Measurements from ENCODE around the gene NFE2.

The NFE2 gene

DNA sequence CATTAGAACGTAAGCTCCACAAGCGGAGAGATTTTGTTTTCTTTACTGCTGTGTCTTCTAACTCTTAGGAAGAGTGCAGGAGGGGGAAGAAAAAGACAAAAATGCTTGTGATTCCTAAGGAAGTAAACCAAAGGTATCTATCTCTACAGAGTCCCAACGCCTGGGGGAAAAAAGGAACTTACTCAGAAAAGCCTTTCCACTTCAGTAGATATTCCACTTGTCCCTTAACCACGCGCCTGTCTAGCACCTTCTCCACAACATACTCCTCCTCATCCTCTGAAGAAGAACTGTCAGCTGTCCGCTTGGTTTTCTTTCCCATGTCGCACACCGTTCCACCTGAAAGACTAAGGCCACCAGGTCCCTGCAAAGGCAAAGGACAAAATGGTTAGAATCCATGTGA lies 43.5 kb downstream of the NFE2 start:
- Histone ChIP-seq H3K4me1 (ENCODE audit: insufficient read depth, insufficient read length) (peaks cover 3% of the 10 kb centered on the region), H3K9ac (ENCODE audit: insufficient read length, low read depth) (no peak overlapping the region), H3K9me3 (ENCODE audit: insufficient read depth, low read length) (no peaks in the 10 kb centered on the region), H3K36me3 (ENCODE audit: insufficient read depth, insufficient read length, low read length) (peaks cover 48% of the 10 kb centered on the region), H3K4me3 (ENCODE audit: insufficient read length, low read depth) (no peak overlapping the region), H3K27me3 (ENCODE audit: insufficient read depth, insufficient read length) (no peaks in the 10 kb centered on the region)
- no peak for TF ChIP-seq SUZ12 (IDR thresholded peaks at IDR 0.05; ENCODE audit: extremely low read depth, insufficient read depth, insufficient read length)
- no peak for TF ChIP-seq YY1 (IDR thresholded peaks at IDR 0.05; ENCODE audit: insufficient read depth, insufficient read length)
- no peak for TF ChIP-seq ZNF274 (IDR thresholded peaks at IDR 0.05; ENCODE audit: low read depth, low read length)
- no peak for DNase-seq (ENCODE audit: low read depth, low spot score)

DNA sequence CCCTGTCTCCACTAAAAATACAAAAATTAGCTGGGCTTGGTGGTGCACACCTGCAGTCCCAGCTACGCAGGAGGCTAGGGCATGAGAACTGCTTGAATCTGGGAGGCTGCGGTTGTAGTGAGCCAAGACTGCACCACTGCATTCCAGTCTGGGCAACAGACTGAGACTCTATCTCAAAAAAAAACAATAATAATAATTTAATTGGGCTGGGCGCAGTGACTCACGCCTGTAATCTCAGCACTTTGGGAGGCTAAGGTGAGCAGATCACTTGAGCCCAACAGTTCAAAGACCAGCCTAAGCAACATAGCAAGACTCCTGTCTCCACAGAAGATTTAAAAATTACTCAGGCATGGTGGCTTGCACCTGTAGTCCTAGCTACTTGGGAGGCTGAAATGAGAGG lies 47.6 kb downstream of the NFE2 start:
- Histone ChIP-seq H3K4me3 (ENCODE audit: insufficient read length, low read depth) (no peak overlapping the region), H3K4me1 (ENCODE audit: insufficient read depth, insufficient read length) (no peaks in the 10 kb centered on the region), H3K9ac (ENCODE audit: insufficient read length, low read depth) (no peak overlapping the region), H3K27me3 (ENCODE audit: insufficient read depth, insufficient read length) (no peaks in the 10 kb centered on the region), H3K36me3 (ENCODE audit: insufficient read depth, insufficient read length, low read length) (peaks cover 82% of the 10 kb centered on the region), H3K9me3 (ENCODE audit: insufficient read depth, low read length) (no peaks in the 10 kb centered on the region)
- TF ChIP-seq SUZ12 (IDR thresholded peaks at IDR 0.05; ENCODE audit: extremely low read depth, insufficient read depth, insufficient read length), result no peak
- TF ChIP-seq ZNF274 (IDR thresholded peaks at IDR 0.05; ENCODE audit: low read depth, low read length), result no peak
- no peak for TF ChIP-seq YY1 (IDR thresholded peaks at IDR 0.05; ENCODE audit: insufficient read depth, insufficient read length)
- DNase-seq (ENCODE audit: low read depth, low spot score), result no peak

DNA sequence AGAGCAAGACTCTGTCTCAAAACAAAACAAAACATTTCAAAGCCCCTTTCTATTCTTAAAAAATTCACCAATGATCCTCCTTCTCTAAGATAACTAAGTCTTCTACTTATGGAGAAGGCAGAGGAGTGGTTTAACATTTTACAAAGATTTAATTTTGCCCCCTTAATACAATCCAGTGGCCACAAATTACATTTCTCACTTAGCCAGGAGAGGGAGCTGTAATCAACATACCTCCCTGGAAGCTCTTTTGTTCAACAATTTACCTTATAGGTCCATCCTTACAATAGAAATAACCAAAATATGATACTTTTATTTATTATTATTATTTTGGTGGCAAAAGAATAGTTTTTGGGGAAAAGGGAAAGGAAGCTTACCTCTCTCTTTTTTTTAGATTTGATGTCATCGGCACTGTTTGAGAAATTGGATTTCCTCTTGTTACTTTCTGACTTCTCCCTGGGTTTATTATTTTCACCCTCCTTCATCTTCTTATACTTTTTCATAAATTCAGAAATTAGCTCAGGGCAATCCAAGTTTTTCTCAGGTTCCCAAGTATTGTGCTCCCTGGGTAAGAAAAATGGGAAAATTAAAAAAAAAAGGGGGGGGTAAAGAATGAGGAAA lies 49.0 kb downstream of the NFE2 start:
- Histone ChIP-seq H3K4me3 (ENCODE audit: insufficient read length, low read depth) (no peak overlapping the region), H3K4me1 (ENCODE audit: insufficient read depth, insufficient read length) (no peaks in the 10 kb centered on the region), H3K9ac (ENCODE audit: insufficient read length, low read depth) (no peak overlapping the region), H3K27me3 (ENCODE audit: insufficient read depth, insufficient read length) (no peaks in the 10 kb centered on the region), H3K9me3 (ENCODE audit: insufficient read depth, low read length) (no peaks in the 10 kb centered on the region), H3K36me3 (ENCODE audit: insufficient read depth, insufficient read length, low read length) (peaks cover 84% of the 10 kb centered on the region)
- no peak for DNase-seq (ENCODE audit: low read depth, low spot score)
- TF ChIP-seq YY1 (IDR thresholded peaks at IDR 0.05; ENCODE audit: insufficient read depth, insufficient read length), result no peak
- TF ChIP-seq SUZ12 (IDR thresholded peaks at IDR 0.05; ENCODE audit: extremely low read depth, insufficient read depth, insufficient read length), result no peak
- TF ChIP-seq ZNF274 (IDR thresholded peaks at IDR 0.05; ENCODE audit: low read depth, low read length), result no peak

DNA sequence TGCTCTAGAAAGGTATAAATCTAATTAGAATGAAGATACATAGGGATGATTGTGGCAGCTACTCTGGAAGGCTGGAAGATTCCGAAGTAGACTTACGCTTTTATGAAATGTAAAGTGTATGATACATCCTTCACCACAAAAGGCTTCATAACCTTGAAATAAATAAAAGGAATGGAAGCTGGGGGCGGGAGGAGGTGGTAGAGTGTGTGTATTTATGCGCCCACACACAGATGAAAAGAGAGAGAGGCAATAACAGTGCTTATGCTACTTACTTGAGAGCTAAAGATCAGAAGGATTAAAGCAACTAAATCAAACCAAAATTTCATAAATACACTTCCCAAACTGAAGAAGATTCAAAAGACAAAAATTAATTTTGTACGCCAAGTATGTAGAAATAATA lies 51.3 kb downstream of the NFE2 start:
- no peaks in the 10 kb centered on the region for H3K9me3 ChIP-seq (ENCODE audit: insufficient read depth, low read length)
- H3K36me3 ChIP-seq (ENCODE audit: insufficient read depth, insufficient read length, low read length), result peaks cover 87% of the 10 kb centered on the region
- H3K27me3 ChIP-seq (ENCODE audit: insufficient read depth, insufficient read length), result no peaks in the 10 kb centered on the region
- no peak for TF ChIP-seq ZNF274 (IDR thresholded peaks at IDR 0.05; ENCODE audit: low read depth, low read length)
- TF ChIP-seq YY1 (IDR thresholded peaks at IDR 0.05; ENCODE audit: insufficient read depth, insufficient read length), result no peak
- no peak for TF ChIP-seq SUZ12 (IDR thresholded peaks at IDR 0.05; ENCODE audit: extremely low read depth, insufficient read depth, insufficient read length)
- no peak overlapping the region for H3K4me3 ChIP-seq (ENCODE audit: insufficient read length, low read depth)
- no peaks in the 10 kb centered on the region for H3K4me1 ChIP-seq (ENCODE audit: insufficient read depth, insufficient read length)
- no peak for DNase-seq (ENCODE audit: low read depth, low spot score)
- no peak overlapping the region for H3K9ac ChIP-seq (ENCODE audit: insufficient read length, low read depth)

DNA sequence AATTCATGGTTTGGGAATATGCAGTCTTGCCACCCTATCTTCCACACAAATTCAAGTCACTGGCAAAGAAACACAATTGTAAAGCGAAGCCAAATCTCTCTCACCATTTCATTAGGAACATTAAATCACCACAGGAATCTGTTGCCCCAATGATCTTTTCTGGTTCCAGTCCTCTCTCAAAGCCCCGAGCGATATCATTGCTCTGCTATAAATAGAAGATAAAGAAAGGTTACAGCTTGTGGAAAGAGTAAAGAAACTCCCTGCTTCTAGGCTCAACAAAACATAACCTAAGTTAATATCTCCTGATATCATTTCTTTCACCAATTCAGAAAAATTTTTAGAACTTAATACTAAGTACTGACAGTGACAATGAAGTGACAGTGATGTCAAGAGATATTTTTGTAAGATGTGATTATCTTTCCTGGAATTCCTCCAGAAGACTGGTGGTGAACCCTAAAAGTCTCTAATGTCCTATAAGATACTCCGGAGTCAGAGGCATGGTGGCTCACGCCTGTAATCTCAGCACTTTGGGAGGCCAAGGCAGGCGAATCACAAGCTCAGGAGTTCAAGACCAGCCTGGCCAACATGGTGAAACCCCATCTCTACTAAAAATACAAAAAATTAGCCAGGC lies 54.7 kb downstream of the NFE2 start:
- Histone ChIP-seq H3K4me3 (ENCODE audit: insufficient read length, low read depth) (no peak overlapping the region), H3K36me3 (ENCODE audit: insufficient read depth, insufficient read length, low read length) (peaks cover 82% of the 10 kb centered on the region), H3K9ac (ENCODE audit: insufficient read length, low read depth) (no peak overlapping the region), H3K27me3 (ENCODE audit: insufficient read depth, insufficient read length) (no peaks in the 10 kb centered on the region), H3K9me3 (ENCODE audit: insufficient read depth, low read length) (no peaks in the 10 kb centered on the region), H3K4me1 (ENCODE audit: insufficient read depth, insufficient read length) (no peaks in the 10 kb centered on the region)
- no peak for DNase-seq (ENCODE audit: low read depth, low spot score)
- TF ChIP-seq SUZ12 (IDR thresholded peaks at IDR 0.05; ENCODE audit: extremely low read depth, insufficient read depth, insufficient read length), result no peak

Measured in NT2/D1 (cell line).